Measurements from ENCODE around the gene BMPR1B.

BMPR1B gene

GRCh38 chr4:94757192-94758140 is at the start of gene BMPR1B:
Gene BMPR1B (plus strand): TSS chr4:94757955. CDS start chr4:95104425, 346,470 bp downstream.
- DNase-seq (ENCODE audit: low read depth): no peak

- no peak for DNase-seq (ENCODE audit: low read depth)
Measured at GRCh38 chr4:94711635-94712034, 46.1 kb upstream of the BMPR1B start.

GRCh38 chr4:94714365-94715160 is 43.2 kb upstream of the BMPR1B start:
- no peak for DNase-seq (ENCODE audit: low read depth)

GRCh38 chr4:94715726-94716125 is 42.0 kb upstream of the BMPR1B start:
- no peak for DNase-seq (ENCODE audit: low read depth)

- DNase-seq (ENCODE audit: low read depth): no peak
Measured at GRCh38 chr4:94721310-94721709, 36.4 kb upstream of the BMPR1B start.

GRCh38 chr4:94722270-94722669 is 35.5 kb upstream of the BMPR1B start:
- DNase-seq (ENCODE audit: low read depth): no peak

GRCh38 chr4:94722748-94723147 is 35.0 kb upstream of the BMPR1B start:
- DNase-seq (ENCODE audit: low read depth): no peak

- DNase-seq (ENCODE audit: low read depth): no peak
Measured at GRCh38 chr4:94724016-94724790, 33.6 kb upstream of the BMPR1B start.

GRCh38 chr4:94726524-94727123 is 31.1 kb upstream of the BMPR1B start:
- no peak for DNase-seq (ENCODE audit: low read depth)

GRCh38 chr4:94728056-94728766 is 29.5 kb upstream of the BMPR1B start:
- DNase-seq (ENCODE audit: low read depth): no peak

GRCh38 chr4:94732358-94732698 is 25.4 kb upstream of the BMPR1B start:
- no peak for DNase-seq (ENCODE audit: low read depth)

GRCh38 chr4:94739741-94740140 is 18.0 kb upstream of the BMPR1B start:
- no peak for DNase-seq (ENCODE audit: low read depth)

- DNase-seq (ENCODE audit: low read depth): no peak
Measured at GRCh38 chr4:94741304-94741703, 16.5 kb upstream of the BMPR1B start.

GRCh38 chr4:94743838-94744237 is 13.9 kb upstream of the BMPR1B start:
- DNase-seq (ENCODE audit: low read depth): no peak

- no peak for DNase-seq (ENCODE audit: low read depth)
Measured at GRCh38 chr4:94744850-94745249, 12.9 kb upstream of the BMPR1B start.

- no peak for DNase-seq (ENCODE audit: low read depth)
Measured at GRCh38 chr4:94746746-94747145, 11.0 kb upstream of the BMPR1B start.

- no peak for DNase-seq (ENCODE audit: low read depth)
Measured at GRCh38 chr4:94758141-94758699, 465 bp downstream of the BMPR1B start.

- DNase-seq (ENCODE audit: low read depth): no peak
Measured at GRCh38 chr4:94758700-94759399, 1.1 kb downstream of the BMPR1B start.

GRCh38 chr4:94759767-94760211 is 2.0 kb downstream of the BMPR1B start:
- no peak for DNase-seq (ENCODE audit: low read depth)

- no peak for DNase-seq (ENCODE audit: low read depth)
Measured at GRCh38 chr4:94762326-94762725, 4.6 kb downstream of the BMPR1B start.

Measured in T-helper 22 cell (primary cell).